ENCODE measurements around the gene NCKAP5.

NCKAP5 gene

GRCh38 chr2:132662732-132663131, 905.5 kb downstream of the NCKAP5 start:
- DNase-seq (ENCODE audit: low read depth), result no peak

DNA sequence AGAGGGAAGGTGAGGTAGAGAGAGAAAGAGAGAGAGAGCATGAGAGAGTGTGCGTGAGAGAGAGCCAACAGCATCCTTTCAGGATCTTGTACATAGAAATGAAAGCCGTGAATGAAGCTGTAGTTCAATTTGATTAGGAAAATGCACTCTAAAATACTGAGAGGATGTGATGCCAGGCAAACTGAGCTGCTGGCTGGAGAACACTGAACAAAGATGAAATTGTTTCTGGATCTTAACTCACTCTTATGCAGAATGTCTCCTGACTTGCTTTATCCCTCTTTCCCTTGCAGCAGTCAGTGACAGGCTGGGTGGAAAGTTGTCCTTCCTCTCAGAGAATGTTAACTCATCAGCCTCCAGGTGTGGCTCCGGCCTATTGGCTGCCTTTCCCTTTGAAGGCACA, 908.9 kb downstream of the NCKAP5 start:
- DNase-seq (ENCODE audit: low read depth), result no peak

GRCh38 chr2:132656266-132656975, 911.8 kb downstream of the NCKAP5 start:
- no peak for DNase-seq (ENCODE audit: low read depth)

DNA sequence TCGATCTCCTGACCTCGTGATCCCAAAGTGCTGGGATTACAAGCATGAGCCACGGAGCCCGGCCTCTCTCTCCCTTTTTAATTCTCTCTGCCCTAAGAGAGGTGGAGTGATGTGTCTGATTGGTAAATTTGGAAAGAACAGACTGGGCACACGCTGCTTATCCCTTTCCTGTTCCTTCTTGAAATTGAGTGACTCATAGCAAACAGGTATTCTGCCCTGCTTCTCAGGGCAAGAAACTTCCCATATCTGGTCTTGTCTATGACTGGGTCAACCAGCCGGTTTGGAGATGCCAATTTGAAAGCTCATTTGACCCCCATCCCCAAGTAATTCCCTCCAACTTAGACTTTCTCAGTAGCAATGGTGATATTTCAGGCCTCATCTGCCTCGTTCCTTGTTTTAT, 913.3 kb downstream of the NCKAP5 start:
- no peak for DNase-seq (ENCODE audit: low read depth)

- no peak for DNase-seq (ENCODE audit: low read depth)
Measured at GRCh38 chr2:132654335-132654734, 913.9 kb downstream of the NCKAP5 start.

GRCh38 chr2:132652474-132652873, 915.8 kb downstream of the NCKAP5 start:
- no peak for DNase-seq (ENCODE audit: low read depth)

DNA sequence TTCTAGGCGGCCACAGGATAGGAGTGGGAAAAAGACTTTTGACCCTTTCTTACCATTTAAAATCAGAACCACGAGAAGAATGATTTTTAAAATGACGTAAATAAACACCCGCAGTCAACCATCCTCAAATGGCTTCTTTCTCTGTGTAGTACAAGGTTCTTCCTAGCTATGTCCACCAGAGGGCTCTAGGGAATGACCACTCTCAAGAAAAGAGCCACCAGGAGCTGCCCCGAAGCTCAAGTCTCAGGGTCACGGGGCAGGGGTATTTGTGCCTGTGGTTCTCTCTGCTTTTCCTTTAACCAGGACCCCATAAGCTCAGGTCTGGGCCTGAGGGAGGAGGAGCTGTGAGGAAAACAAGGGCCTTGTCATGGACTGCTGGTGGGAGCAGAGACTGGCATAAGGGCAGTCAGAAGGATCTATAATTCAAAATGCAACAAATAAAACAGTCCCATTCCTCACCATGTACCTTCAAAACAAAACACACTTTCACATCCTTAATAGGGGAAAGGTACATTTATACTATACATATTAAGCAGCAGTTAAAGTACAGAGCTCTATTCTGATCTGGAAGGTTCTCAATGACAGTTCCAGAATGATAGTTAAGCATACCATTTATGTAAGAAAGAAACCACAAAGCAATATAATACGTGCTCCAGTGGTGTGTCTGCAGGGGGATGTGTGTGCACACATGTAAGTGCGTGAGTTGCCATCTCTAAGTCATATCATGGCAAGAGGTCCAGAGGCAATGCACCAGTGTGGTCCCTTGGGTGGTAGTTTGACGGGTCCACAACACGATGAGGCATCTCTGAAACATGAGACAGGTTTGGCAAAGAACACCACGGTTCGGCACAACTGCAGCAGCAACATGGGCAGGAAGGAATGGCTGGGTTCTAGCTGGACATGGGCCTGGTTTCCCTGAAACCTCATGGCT, 916.9 kb downstream of the NCKAP5 start:
- no peak for DNase-seq (ENCODE audit: low read depth)

DNA sequence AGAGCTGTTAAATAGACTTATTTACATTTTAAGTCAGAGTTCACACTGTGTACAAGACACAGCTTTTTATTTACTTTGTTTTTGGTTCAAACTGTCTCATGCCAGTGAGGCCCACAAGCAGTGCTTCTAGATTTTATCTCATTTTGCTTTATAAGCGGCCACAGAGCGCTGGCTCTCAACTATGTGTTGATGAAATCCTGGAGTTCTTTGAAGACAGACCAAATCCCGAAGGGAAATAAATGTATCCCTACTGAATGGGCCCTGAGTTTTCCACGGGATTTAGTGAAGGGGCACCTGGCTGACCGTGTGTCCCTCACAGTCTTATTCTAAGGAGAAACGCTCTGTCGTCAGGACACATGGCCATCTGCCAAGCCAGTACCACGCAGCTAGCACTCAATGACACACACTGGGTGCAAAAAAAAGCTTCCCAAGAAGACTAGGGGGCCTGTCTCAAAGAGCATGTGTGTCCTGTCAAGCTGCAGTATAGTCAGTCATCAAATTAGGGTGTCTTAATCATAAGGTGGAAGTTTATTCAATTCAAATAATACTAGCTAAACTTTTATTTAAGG, 921.6 kb downstream of the NCKAP5 start:
- no peak for DNase-seq (ENCODE audit: low read depth)

GRCh38 chr2:132645722-132646539, 922.3 kb downstream of the NCKAP5 start:
- no peak for DNase-seq (ENCODE audit: low read depth)

GRCh38 chr2:132645176-132645575, 923.1 kb downstream of the NCKAP5 start:
- no peak for DNase-seq (ENCODE audit: low read depth)

DNA sequence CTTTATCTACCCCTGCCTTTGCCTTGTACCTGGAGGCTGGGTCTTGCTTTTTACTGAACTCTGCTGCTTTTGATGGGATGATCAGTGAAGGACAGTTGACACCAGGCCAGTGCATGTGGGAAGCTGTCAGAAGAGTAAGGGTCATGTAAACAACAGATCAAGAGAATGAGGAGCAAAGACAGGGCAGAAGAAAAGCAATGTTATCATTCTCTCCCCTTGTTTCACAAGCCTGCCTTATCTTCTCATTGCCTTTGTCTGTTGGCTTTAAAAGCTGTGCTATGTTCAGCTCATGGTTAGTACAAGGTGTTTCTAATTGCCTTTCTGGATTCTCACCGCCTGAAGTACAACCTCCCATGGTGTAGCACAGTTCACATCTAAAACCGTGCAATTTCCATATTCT, 925.8 kb downstream of the NCKAP5 start:
- DNase-seq (ENCODE audit: low read depth), result no peak

DNA sequence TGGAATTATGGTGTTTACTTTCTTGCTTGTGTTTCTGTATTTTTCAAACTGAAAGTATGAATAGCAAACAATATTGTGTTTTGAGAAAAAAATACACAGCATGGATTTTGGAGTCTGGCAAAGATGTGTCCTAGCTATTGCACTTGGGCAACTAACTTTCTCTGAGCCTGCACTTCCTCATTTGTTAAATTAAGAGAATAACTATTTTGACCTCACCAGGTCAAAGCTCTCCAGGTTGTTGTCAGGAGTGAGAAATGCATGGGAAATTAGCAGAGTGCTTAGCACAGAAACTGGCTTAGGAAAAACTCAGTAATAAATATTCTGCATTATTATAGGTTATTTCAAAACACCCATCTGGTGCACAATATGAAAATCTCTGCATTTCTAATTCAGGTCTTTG, 926.4 kb downstream of the NCKAP5 start:
- DNase-seq (ENCODE audit: low read depth), result no peak

- no peak for DNase-seq (ENCODE audit: low read depth)
Measured at GRCh38 chr2:132640116-132640515, 928.1 kb downstream of the NCKAP5 start.

DNA sequence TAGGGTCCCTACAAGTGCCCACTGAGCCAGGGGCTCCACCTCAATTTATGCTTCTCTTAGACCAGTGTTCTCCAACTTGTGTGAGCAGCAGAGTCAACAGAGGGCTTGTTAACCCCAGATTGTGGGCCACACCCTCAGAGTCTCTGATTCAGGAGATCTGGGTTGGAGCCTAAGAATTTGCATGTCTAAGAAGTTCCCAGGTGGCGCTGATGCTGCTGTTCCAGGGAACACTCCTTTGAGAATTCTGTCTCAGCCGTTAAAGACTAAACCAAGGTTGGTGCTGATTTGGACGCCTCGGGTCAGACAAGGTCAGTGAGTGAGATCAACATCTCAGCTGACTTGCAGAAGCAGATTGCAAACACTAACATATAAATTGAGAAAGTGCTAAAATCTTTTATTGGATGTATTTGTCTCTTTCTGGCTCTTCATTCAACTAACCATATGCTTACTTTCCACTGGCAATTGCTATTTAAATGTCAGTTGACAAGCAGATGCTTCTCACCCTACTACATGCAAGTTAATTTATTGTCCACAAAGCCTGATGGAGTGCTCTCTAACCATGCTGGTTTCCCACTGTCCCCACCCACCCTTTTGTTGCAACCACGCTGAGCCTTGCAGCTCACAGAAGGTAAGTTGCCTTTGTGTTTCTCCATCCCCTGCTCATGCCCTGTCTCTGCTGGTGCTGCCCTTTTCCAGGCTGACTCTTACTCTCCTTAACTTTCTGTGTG, 929.8 kb downstream of the NCKAP5 start:
- no peak for DNase-seq (ENCODE audit: low read depth)

- DNase-seq (ENCODE audit: low read depth), result no peak
Measured at GRCh38 chr2:132636346-132636745, 931.9 kb downstream of the NCKAP5 start.

DNA sequence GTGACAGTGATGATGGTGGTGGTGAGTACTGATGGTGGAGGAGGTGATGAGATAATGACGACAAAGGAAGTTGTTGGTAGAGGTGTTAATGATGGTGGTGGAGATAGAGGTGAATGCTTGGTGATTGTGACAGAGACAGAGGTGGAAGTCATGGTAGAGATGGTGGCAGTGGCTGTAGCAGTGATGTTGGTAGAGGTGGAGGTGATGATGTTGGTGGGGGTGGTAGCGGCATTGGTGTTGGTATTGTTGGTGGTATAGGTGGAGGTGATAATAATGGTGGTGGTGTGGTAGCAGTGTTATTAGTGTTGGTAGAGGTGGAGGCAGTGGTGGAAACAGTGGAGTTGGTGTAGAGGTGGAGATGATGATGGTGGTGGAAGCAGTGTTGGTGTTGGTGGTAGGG, 934.6 kb downstream of the NCKAP5 start:
- no peak for DNase-seq (ENCODE audit: low read depth)

GRCh38 chr2:132632000-132632649, 936.1 kb downstream of the NCKAP5 start:
- DNase-seq (ENCODE audit: low read depth), result no peak

DNA sequence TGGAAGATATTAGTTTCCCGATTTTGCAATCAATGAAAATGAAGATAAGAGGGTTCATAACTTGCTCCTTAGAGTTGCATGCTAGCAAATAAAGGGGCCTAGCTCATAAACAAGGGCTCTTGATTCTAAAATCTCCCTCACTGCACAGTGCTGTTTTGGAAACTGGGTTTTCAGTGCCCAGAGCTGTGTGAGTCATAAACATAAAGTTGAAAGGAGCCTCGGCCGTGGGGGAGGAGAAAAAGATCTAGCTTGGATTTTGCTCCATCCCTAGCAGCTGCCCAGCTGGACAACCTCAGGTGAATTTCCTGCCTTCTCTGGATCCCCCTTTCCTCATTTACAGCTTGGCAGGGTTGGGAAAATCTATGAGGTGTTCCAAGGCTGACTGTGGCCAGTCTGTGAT, 940.7 kb downstream of the NCKAP5 start:
- DNase-seq (ENCODE audit: low read depth), result no peak

- no peak for DNase-seq (ENCODE audit: low read depth)
Measured at GRCh38 chr2:132623096-132623839, 945.0 kb downstream of the NCKAP5 start.

Data from activated T-helper 1 cell treated with Interleukin-2 at 50 U/mL for 16 hours (primary cell).